ENCODE data around the gene VEPH1. TPM values are rescaled to one million over a fixed set of nuclear protein-coding genes. Genes with fewer than 3 reads are reported as not detected.
A peak's percentile ranks its signal among the peaks of the same experiment; 100 is the strongest.
"Not testable (repeated sequence)": the region's sequence is repeated elsewhere in the genome, so short reads cannot be mapped to it uniquely, and the experiment has no call there.

The VEPH1 gene
- total RNA-seq, 2 donors from 2014 or later, result 15.0 to 30.0 TPM

DNA sequence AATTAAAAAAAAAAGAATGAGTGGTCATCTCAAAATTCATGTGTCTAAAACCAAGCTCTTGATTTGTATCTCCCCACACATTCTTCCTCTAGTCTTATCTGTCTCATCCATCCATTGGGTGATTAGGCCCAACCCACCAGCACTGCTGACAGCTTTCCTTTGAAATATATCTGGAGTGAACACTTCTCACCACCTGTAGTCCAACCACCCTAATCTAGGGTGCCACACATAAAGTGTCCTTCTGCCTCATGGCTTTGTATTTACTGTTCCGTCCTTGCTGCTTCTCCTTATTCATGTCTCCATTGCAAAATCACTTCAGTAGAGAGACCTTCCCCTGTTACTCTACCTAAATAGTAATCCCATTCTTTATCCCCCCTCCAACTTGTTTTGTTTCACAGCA, 149.0 kb downstream of the VEPH1 start:
- Histone ChIP-seq H3K27me3 (no peaks in the 10 kb centered on the region), H3K9me3 (no peaks in the 10 kb centered on the region), H3K4me3 (no peak overlapping the region), H3K27ac (no peak overlapping the region), H3K4me1 (no peaks in the 10 kb centered on the region), H3K36me3 (replicated peaks in 1 of 2; ENCODE audit: insufficient read depth in 1 of 2, low read depth in 2 of 2) (no peaks in the 10 kb centered on the region)
- DNase-seq, result no peak
- WGBS, 2 donors, result 89 to 96% methylated on average over 1 of the region's 1 CpG
- no peak for ATAC-seq
- intact Hi-C loops (cut with DNase I), result no loop called here
- no peak for TF ChIP-seq POLR2A (IDR thresholded peaks at IDR 0.05)
- TF ChIP-seq, protein P1, sequence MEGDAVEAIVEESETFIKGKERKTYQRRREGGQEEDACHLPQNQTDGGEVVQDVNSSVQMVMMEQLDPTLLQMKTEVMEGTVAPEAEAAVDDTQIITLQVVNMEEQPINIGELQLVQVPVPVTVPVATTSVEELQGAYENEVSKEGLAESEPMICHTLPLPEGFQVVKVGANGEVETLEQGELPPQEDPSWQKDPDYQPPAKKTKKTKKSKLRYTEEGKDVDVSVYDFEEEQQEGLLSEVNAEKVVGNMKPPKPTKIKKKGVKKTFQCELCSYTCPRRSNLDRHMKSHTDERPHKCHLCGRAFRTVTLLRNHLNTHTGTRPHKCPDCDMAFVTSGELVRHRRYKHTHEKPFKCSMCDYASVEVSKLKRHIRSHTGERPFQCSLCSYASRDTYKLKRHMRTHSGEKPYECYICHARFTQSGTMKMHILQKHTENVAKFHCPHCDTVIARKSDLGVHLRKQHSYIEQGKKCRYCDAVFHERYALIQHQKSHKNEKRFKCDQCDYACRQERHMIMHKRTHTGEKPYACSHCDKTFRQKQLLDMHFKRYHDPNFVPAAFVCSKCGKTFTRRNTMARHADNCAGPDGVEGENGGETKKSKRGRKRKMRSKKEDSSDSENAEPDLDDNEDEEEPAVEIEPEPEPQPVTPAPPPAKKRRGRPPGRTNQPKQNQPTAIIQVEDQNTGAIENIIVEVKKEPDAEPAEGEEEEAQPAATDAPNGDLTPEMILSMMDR (IDR thresholded peaks at IDR 0.05), result no peak

DNA sequence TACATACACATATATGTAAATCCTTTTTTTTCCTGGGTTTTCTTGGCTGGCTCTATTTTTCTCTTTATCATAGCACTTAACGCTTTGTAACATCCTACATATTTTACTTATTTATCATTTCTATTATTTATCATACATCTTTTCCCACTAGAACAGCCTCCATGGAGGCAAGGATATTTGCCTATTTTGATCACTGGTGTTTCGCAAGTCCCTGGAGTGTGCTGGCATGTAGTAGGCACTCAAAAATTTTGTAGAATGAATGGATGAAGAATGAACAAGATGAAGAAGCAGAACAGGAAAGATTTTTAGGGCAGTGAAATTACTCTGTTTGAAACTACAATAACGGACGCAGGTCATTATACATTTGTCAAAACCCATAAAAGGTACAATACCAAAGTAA, 149.6 kb downstream of the VEPH1 start:
- intact Hi-C loops (cut with DNase I), result no loop called here
- 88 to 92% methylated on average over 4 of the region's 4 CpGs for WGBS, 2 donors

DNA sequence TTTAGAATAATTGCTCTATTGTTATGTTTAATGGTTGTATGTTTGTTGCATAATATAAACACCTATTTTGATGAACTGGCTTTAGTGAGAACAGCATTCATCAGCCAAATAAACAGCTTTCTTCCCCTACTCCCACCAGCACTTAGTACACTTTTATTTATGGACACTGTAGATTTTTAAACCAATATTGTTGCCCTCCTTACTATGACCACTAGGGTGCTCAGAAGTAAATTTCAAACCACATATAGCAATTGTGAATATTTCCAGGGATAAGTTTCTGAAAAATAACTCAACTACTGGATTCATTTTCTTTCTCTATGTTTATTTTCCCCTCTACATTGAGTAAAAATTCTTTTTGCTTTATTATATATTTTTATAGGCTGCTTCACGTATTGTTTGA, 151.2 kb downstream of the VEPH1 start:
- Histone ChIP-seq H3K4me3 (no peak overlapping the region), H3K4me1 (no peaks in the 10 kb centered on the region), H3K36me3 (replicated peaks in 1 of 2; ENCODE audit: insufficient read depth in 1 of 2, low read depth in 2 of 2) (no peaks in the 10 kb centered on the region), H3K27ac (no peak overlapping the region), H3K27me3 (no peaks in the 10 kb centered on the region), H3K9me3 (no peaks in the 10 kb centered on the region)
- 36 to 90% methylated on average over 1 of the region's 1 CpG for WGBS, 2 donors
- intact Hi-C loops (cut with DNase I), result no loop called here
- no peak for ATAC-seq
- TF ChIP-seq POLR2A (IDR thresholded peaks at IDR 0.05), result no peak
- TF ChIP-seq, protein P1 (IDR thresholded peaks at IDR 0.05), result peak in 2 of 7 experiments; percentile 5 to 13
- no peak for DNase-seq

More for the DNA sequence above, 149.6 kb downstream of the VEPH1 start:
- no peak overlapping the region for H3K27ac ChIP-seq
- no peaks in the 10 kb centered on the region for H3K9me3 ChIP-seq
- H3K4me3 ChIP-seq, result no peak overlapping the region
- no peak for ATAC-seq
- TF ChIP-seq, protein P1 (IDR thresholded peaks at IDR 0.05), result no peak
- TF ChIP-seq POLR2A (IDR thresholded peaks at IDR 0.05), result no peak
- no peak for DNase-seq
- H3K36me3 ChIP-seq (replicated peaks in 1 of 2; ENCODE audit: insufficient read depth in 1 of 2, low read depth in 2 of 2), result no peaks in the 10 kb centered on the region
- no peaks in the 10 kb centered on the region for H3K27me3 ChIP-seq
- no peaks in the 10 kb centered on the region for H3K4me1 ChIP-seq

DNA sequence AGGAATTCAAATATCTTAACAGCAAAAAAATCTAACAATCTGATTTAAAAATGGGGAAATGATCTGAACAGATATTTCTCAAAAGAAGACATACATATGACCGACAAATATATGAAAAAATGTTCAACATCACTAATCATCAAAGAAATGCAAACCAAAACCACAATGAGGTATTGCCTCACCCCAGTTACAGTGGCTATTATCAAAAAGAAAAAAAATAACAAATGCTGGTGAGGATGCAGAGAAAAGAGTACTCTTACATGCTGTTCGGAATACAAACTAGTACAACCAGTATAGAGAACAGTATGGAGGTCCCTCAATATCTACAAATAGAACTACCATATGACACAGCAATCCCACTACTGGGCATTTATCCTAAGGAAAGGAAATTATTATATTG, 152.6 kb downstream of the VEPH1 start:
- intact Hi-C loops (cut with DNase I); H3K36me3 ChIP-seq (replicated peaks in 1 of 2; ENCODE audit: insufficient read depth in 1 of 2, low read depth in 2 of 2); H3K9me3 ChIP-seq; DNase-seq; H3K27me3 ChIP-seq; ATAC-seq; H3K4me3 ChIP-seq; H3K4me1 ChIP-seq; H3K27ac ChIP-seq: not testable (repeated sequence)
- WGBS, 2 donors, result 69 to 84% methylated on average over 2 of the region's 2 CpGs

GRCh38 chr3:157348304-157349075, 154.7 kb downstream of the VEPH1 start:
- H3K36me3 ChIP-seq (replicated peaks in 1 of 2; ENCODE audit: insufficient read depth in 1 of 2, low read depth in 2 of 2); intact Hi-C loops (cut with DNase I); DNase-seq; H3K4me1 ChIP-seq; H3K4me3 ChIP-seq; H3K9me3 ChIP-seq; ATAC-seq; H3K27me3 ChIP-seq; H3K27ac ChIP-seq: not testable (repeated sequence)
- 81 to 85% methylated on average over 3 of the region's 3 CpGs for WGBS, 2 donors

Measured in body of pancreas (tissue), 4 donors.